Right lobe of liver (tissue), 6 donors: Measurements from ENCODE around the gene KLHL2. TPM values are rescaled to one million over a fixed set of nuclear protein-coding genes. Genes with fewer than 3 reads are reported as not detected.

Source experiments
- ATAC-seq, 4 donors: fragments of 200-7000 bp; cut with Tn5 transposase; one replicate each; pipeline ENCODE4 v1.9.1; 2020; ENCODE audit warnings: mild to moderate bottlenecking in 4 of 4, moderate library complexity in 4 of 4
- DNase-seq, 3 donors: peaks; one replicate each; pipeline ENCODE4 v3.0.0-alpha.2; 2020
- H3K27ac ChIP-seq, 3 donors: fragments of 200-600 bp; one replicate each; pipeline ENCODE4 v1.8.0; 2022
- H3K27me3 ChIP-seq, 2 donors: fragments of 200-600 bp; one replicate each; pipeline ENCODE4 v1.8.0; 2022
- H3K36me3 ChIP-seq, 4 donors: fragments of 200-600 bp; sonication (generic) in 1 of 4; one replicate each; pipeline versions ENCODE4 v1.5.1 to v1.8.0; 2017 to 2022; ENCODE audit warnings: control low read depth in 1 of 4
- H3K4me1 ChIP-seq, 4 donors: fragments of 200-600 bp; sonication (generic) in 1 of 4; one replicate each; pipeline versions ENCODE4 v1.5.1 to v1.8.0; 2017 to 2022; ENCODE audit warnings: control low read depth in 1 of 4
- H3K4me3 ChIP-seq, 3 donors: fragments of 200-600 bp; one replicate each; pipeline ENCODE4 v1.8.0; 2022
- H3K9me3 ChIP-seq, 4 donors: fragments of 200-600 bp; sonication (generic) in 1 of 4; one replicate each; pipeline versions ENCODE4 v1.5.1 to v1.8.0; 2017 to 2022; ENCODE audit warnings: control low read depth in 1 of 4
- CTCF ChIP-seq, 4 donors: fragments of 200-600 bp in 3 of 4; fragments of 450-650 bp in 1 of 4; IDR thresholded peaks; one replicate each; pipeline versions ENCODE4 v1.5.1 to v1.8.0; 2016 to 2022; ENCODE audit warnings: antibody characterized with exemption in 4 of 4, mild to moderate bottlenecking in 2 of 4
- POLR2A ChIP-seq: fragments of 450-650 bp; IDR thresholded peaks from one replicate; pipeline ENCODE4 v1.6.1; 2017; ENCODE audit warnings: antibody characterized with exemption, mild to moderate bottlenecking
- WGBS: methylation state at CpG from one replicate; pipeline ENCODE4 v1.1.6; 2018; ENCODE audit warnings: low coverage, low lambda C conversion rate; ENCODE audit not compliant: insufficient coverage; ENCODE audit errors: missing lambda C conversion rate; 5-methylcytosine and 5-hydroxymethylcytosine counted together
- intact Hi-C, 2 donors: fragments of 100-400 bp; cut with DNase I; formaldehyde crosslinking; loops; one replicate each; pipeline versions ENCODE4 v1.11.2 to v1.14.1; 2022
- total RNA-seq, 6 experiments: library from RNA; depleted of rRNA in 2 of 6; stranded (reverse); fragments of >200 nt in 2 of 6; fragmentation: NEBNext Ultra II Directional in 3 of 6; extraction: Animal tissue kit (Norgen Biotek cat#: 25700) in 3 of 6; gene quantifications; one replicate each; pipeline versions ENCODE4 v1.1.0 to v1.2.4, GENCODE V29; 2016 to 2023
- donor health status: DM: no; HTN: yes; CAD: no.
- donor health status: DM: no; HTN: no; CAD: no.
- donor health status: DM: no; HTN: no; CAD: no.
- donor health status: DM: no; HTN: yes; CAD: no.
- donor health status: DM: no; HTN: yes; CAD: no.

KLHL2 gene
- total RNA-seq, 6 experiments from 2014 or later = 15.6 to 25.3 (median 20.3) TPM

- intact Hi-C loops = no loop called here
- no peak overlapping the region for H3K27ac ChIP-seq
- TF ChIP-seq CTCF (IDR thresholded peaks at IDR 0.05) (no peak), POLR2A (no peak)
- no peak for DNase-seq
- no peaks in the 10 kb centered on the region for H3K27me3 ChIP-seq
- no peaks in the 10 kb centered on the region for H3K9me3 ChIP-seq
- no peak overlapping the region for H3K4me3 ChIP-seq
- WGBS = 58% methylated on average over 2 of the region's 2 CpGs
- H3K4me1 ChIP-seq = peaks cover 0 to 7% (median 0%) of the 10 kb centered on the region in 4 donors
- ATAC-seq = no peak
- no peaks in the 10 kb centered on the region for H3K36me3 ChIP-seq
These were observed 157.2 kb downstream of the KLHL2 start for GRCh38 chr4:165364452-165365080.

GRCh38 chr4:165367040-165367439 lies 159.7 kb downstream of the KLHL2 start:
- Histone ChIP-seq H3K36me3 (no peaks in the 10 kb centered on the region), H3K27me3 (no peaks in the 10 kb centered on the region), H3K4me1 (peaks cover 0 to 11% (median 0%) of the 10 kb centered on the region in 4 donors), H3K27ac (no peak overlapping the region), H3K9me3 (no peaks in the 10 kb centered on the region), H3K4me3 (no peak overlapping the region)
- WGBS = 28% methylated on average over 4 of the region's 4 CpGs
- no peak for TF ChIP-seq POLR2A
- no peak for TF ChIP-seq CTCF (IDR thresholded peaks at IDR 0.05)
- intact Hi-C loops = no loop called here
- DNase-seq (peak; percentile 30 to 75 (median 62)), ATAC-seq (peak; percentile 44 to 71 (median 62))

GRCh38 chr4:165368114-165368513 lies 160.8 kb downstream of the KLHL2 start:
- Histone ChIP-seq H3K4me1 (peaks cover 0 to 11% (median 0%) of the 10 kb centered on the region in 4 donors), H3K27me3 (no peaks in the 10 kb centered on the region), H3K36me3 (no peaks in the 10 kb centered on the region), H3K4me3 (no peak overlapping the region), H3K9me3 (no peaks in the 10 kb centered on the region), H3K27ac (no peak overlapping the region)
- ATAC-seq (no peak), DNase-seq (no peak)
- 60% methylated on average over 1 of the region's 1 CpG for WGBS
- intact Hi-C loops = no loop called here
- TF ChIP-seq POLR2A (no peak), CTCF (IDR thresholded peaks at IDR 0.05) (no peak)

GRCh38 chr4:165368567-165368966 lies 161.2 kb downstream of the KLHL2 start:
- no peaks in the 10 kb centered on the region for H3K27me3 ChIP-seq
- peaks cover 0 to 11% (median 0%) of the 10 kb centered on the region in 4 donors for H3K4me1 ChIP-seq
- TF ChIP-seq POLR2A = no peak
- TF ChIP-seq CTCF (IDR thresholded peaks at IDR 0.05) = no peak
- no peaks in the 10 kb centered on the region for H3K9me3 ChIP-seq
- intact Hi-C loops = no loop called here
- ATAC-seq (peak in 2 of 4 donors; percentile 44 to 53), DNase-seq (no peak)
- no peak overlapping the region for H3K27ac ChIP-seq
- WGBS = 100% methylated on average over 1 of the region's 1 CpG
- H3K4me3 ChIP-seq = no peak overlapping the region
- no peaks in the 10 kb centered on the region for H3K36me3 ChIP-seq
